Fibroblast of pulmonary artery (primary cell): ENCODE results near the gene PARK7.

Experiments used
- DNase-seq: peaks from one replicate; pipeline ENCODE4 v3.0.0-alpha.2; 2010; ENCODE audit warnings: low read depth
- H3K4me3 ChIP-seq: replicated peaks from 2 replicates; pipeline ENCODE4 v1.5.1; 2011; ENCODE audit warnings: low read depth, mild to moderate bottlenecking, control low read depth, low read length, moderate library complexity
- CTCF ChIP-seq: IDR thresholded peaks from 2 replicates; pipeline ENCODE4 v1.5.1; 2011; ENCODE audit warnings: mild to moderate bottlenecking, control low read depth, low read length, inconsistent platforms; ENCODE audit errors: missing control alignments

The PARK7 gene

GRCh38 chr1:7983086-7983778, 21.7 kb downstream of the PARK7 start:
- no peak for DNase-seq
- no peak for TF ChIP-seq CTCF
- H3K4me3 ChIP-seq: no peak overlapping the region

- TF ChIP-seq CTCF: no peak
- no peak for DNase-seq
- no peak overlapping the region for H3K4me3 ChIP-seq
Measured at GRCh38 chr1:7984811-7985210, 23.3 kb downstream of the PARK7 start.

- DNase-seq: no peak
- no peak for TF ChIP-seq CTCF
- no peak overlapping the region for H3K4me3 ChIP-seq
Measured at GRCh38 chr1:7985851-7986612, 24.5 kb downstream of the PARK7 start.

GRCh38 chr1:7987528-7987927, 26.0 kb downstream of the PARK7 start:
- H3K4me3 ChIP-seq: no peak overlapping the region
- TF ChIP-seq CTCF: no peak
- no peak for DNase-seq

GRCh38 chr1:7988576-7988975, 27.1 kb downstream of the PARK7 start:
- no peak overlapping the region for H3K4me3 ChIP-seq
- no peak for TF ChIP-seq CTCF
- DNase-seq: no peak

GRCh38 chr1:7989762-7990428, 28.4 kb downstream of the PARK7 start:
- TF ChIP-seq CTCF: no peak
- no peak overlapping the region for H3K4me3 ChIP-seq
- DNase-seq: no peak
